Measurements from ENCODE around the gene IGFBP6. TPM values are rescaled to one million over a fixed set of nuclear protein-coding genes. Genes with fewer than 3 reads are reported as not detected.

The IGFBP6 gene
- total and polyA plus RNA-seq, 2 donors (not counting 1 experiment from before 2014, with no cell fraction given) = 0.30 TPM; not detected in 1

DNA sequence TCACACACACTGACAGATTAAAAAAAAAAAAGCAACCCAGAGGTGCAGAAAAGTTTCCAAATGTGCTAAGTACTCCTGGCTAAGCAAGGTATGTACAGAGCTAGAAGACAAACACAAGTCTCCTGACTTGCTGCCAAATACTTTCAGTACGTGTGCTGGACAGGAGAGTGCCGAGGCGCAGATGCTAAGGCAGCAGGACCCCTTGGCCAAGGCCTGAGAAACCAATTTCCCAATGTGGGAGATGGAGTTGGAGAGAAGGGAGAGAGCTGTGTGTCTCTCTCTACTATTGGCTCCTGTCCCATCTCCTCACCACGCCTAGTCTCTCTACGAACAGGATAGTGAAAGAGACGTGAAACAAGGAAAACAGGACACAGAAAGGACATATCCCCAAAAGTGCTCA lies 23.6 kb upstream of the IGFBP6 start:
- H3K9me3 Mint-ChIP-seq (ENCODE audit: insufficient read depth) = no peaks in the 10 kb centered on the region
- ATAC-seq (ENCODE audit: low read depth) (no peak), DNase-seq (no peak)
- TF ChIP-seq EZH2 (IDR thresholded peaks at IDR 0.05; ENCODE audit: borderline replicate concordance, insufficient read depth, low read depth, low read length, poor library complexity, severe bottlenecking) (no peak), CTCF (IDR thresholded peaks at IDR 0.05) (no peak)
- no peak overlapping the region for H3K4me3 Mint-ChIP-seq
- H3K27me3 Mint-ChIP-seq = no peaks in the 10 kb centered on the region
- POLR2A ChIA-PET = interaction anchor here (1.1 kb wide), 1 partner anchor 20 kb away, joined by 11 read pairs; no protein-coding TSS in a partner anchor
- Histone ChIP-seq H3K79me2 (ENCODE audit: control insufficient read depth, insufficient read depth, low read length) (peaks cover 24% of the 10 kb centered on the region), H3K9ac (ENCODE audit: low read length) (no peak overlapping the region), H3K4me2 (replicated peaks; ENCODE audit: low read depth, low read length, poor library complexity, severe bottlenecking) (no peak overlapping the region), H4K20me1 (ENCODE audit: control insufficient read depth, insufficient read depth, low read length, poor library complexity, severe bottlenecking) (peaks cover 33% of the 10 kb centered on the region), H3K9me3 (ENCODE audit: control extremely low read depth in 1 of 3, control insufficient read depth in 2 of 3, insufficient read depth in 1 of 3, low read length in 2 of 3) (no peaks in the 10 kb centered on the region), H3K36me3 (replicated peaks in 1 of 2; ENCODE audit: control extremely low read depth in 1 of 2, control insufficient read depth in 1 of 2, extremely low read depth in 1 of 2, insufficient read depth in 2 of 2, low read length in 1 of 2) (peaks cover 0 to 68% of the 10 kb centered on the region in 2 experiments), H3K27me3 (replicated peaks in 1 of 4; ENCODE audit: control extremely low read depth in 1 of 4, control insufficient read depth in 3 of 4, insufficient read depth in 4 of 4, low read length in 3 of 4) (no peaks in the 10 kb centered on the region), H3K4me1 (ENCODE audit: control insufficient read depth in 2 of 2, insufficient read depth in 2 of 2, low read length in 2 of 2) (peaks cover 12 to 33% of the 10 kb centered on the region in 2 donors), H3K27ac (ENCODE audit: low read length in 2 of 2) (no peak overlapping the region), H3K4me3 (ENCODE audit: control extremely low read depth in 1 of 5, extremely low read depth in 1 of 5, insufficient read depth in 1 of 5, low read depth in 2 of 5, low read length in 4 of 5) (no peak overlapping the region), H2AFZ (ENCODE audit: insufficient read depth, low read depth, low read length, poor library complexity, severe bottlenecking) (no peak overlapping the region)
- peaks cover 39% of the 10 kb centered on the region for H3K4me1 Mint-ChIP-seq
- H3K27ac Mint-ChIP-seq = no peak overlapping the region
- CTCF ChIA-PET = interaction anchor here (14.1 kb wide), 1 partner anchor 24 kb away, joined by 344 read pairs; the partner anchor contains the start of genes IGFBP6 and SOAT2
- intact Hi-C loops (cut with micrococcal nuclease) = loop anchor here (10.0 kb wide), 1 partner anchor 251 kb away; the partner anchor contains the start of gene AAAS
- WGBS (ENCODE audit: insufficient coverage) = 100% methylated on average over 2 of the region's 6 CpGs

DNA sequence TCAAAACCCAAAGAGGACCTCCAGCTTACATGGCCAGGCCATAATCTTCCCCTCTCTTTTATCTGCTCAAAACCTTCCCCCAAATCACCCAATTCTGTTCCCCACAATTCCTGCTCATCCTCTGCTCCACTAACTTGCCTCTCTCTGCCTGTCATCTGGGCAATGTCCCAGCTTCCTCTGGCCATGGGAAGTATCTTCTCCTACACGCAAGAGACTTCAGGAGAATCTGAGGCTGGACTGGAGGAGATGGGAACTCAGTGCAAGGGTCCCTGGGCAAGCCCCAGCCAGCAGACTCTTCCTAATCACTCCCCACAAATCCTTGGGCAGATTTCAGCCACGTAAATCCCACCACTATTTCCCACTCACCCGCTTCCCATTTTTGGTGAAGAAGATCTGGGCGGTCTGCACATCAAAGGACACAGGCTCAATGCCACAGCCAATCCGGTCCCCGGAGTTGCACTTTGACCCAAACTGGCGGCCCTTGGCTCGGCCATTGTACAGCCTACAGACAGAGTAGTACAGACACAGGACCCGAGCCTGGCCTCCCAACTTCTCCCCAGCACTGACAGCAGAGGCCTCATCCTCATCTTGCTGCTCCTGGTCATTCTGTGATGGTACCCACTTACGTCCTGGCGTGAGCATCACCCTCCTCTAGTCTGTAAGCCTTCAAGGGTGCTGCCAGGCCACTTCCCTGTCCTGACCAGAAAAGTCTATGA lies 23.0 kb upstream of the IGFBP6 start:
- Histone ChIP-seq H3K27me3 (replicated peaks in 1 of 4; ENCODE audit: control extremely low read depth in 1 of 4, control insufficient read depth in 3 of 4, insufficient read depth in 4 of 4, low read length in 3 of 4) (no peaks in the 10 kb centered on the region), H3K9ac (ENCODE audit: low read length) (no peak overlapping the region), H3K4me1 (ENCODE audit: control insufficient read depth in 2 of 2, insufficient read depth in 2 of 2, low read length in 2 of 2) (peaks cover 12 to 33% of the 10 kb centered on the region in 2 donors), H3K36me3 (replicated peaks in 1 of 2; ENCODE audit: control extremely low read depth in 1 of 2, control insufficient read depth in 1 of 2, extremely low read depth in 1 of 2, insufficient read depth in 2 of 2, low read length in 1 of 2) (peaks cover 0 to 62% of the 10 kb centered on the region in 2 experiments), H2AFZ (ENCODE audit: insufficient read depth, low read depth, low read length, poor library complexity, severe bottlenecking) (no peak overlapping the region), H3K4me2 (replicated peaks; ENCODE audit: low read depth, low read length, poor library complexity, severe bottlenecking) (no peak overlapping the region), H3K4me3 (ENCODE audit: control extremely low read depth in 1 of 5, extremely low read depth in 1 of 5, insufficient read depth in 1 of 5, low read depth in 2 of 5, low read length in 4 of 5) (no peak overlapping the region), H3K9me3 (ENCODE audit: control extremely low read depth in 1 of 3, control insufficient read depth in 2 of 3, insufficient read depth in 1 of 3, low read length in 2 of 3) (no peaks in the 10 kb centered on the region), H3K79me2 (ENCODE audit: control insufficient read depth, insufficient read depth, low read length) (peaks cover 26% of the 10 kb centered on the region), H3K27ac (ENCODE audit: low read length in 2 of 2) (no peak overlapping the region), H4K20me1 (ENCODE audit: control insufficient read depth, insufficient read depth, low read length, poor library complexity, severe bottlenecking) (peaks cover 31% of the 10 kb centered on the region)
- TF ChIP-seq EZH2 (IDR thresholded peaks at IDR 0.05; ENCODE audit: borderline replicate concordance, insufficient read depth, low read depth, low read length, poor library complexity, severe bottlenecking) (no peak), CTCF (IDR thresholded peaks at IDR 0.05) (no peak)
- no peaks in the 10 kb centered on the region for H3K27me3 Mint-ChIP-seq
- H3K4me1 Mint-ChIP-seq = peaks cover 42% of the 10 kb centered on the region
- CTCF ChIA-PET = interaction anchor here (14.1 kb wide), 1 partner anchor 24 kb away, joined by 344 read pairs; the partner anchor contains the start of genes IGFBP6 and SOAT2
- H3K27ac Mint-ChIP-seq = no peak overlapping the region
- POLR2A ChIA-PET = no interaction called here
- H3K4me3 Mint-ChIP-seq = no peak overlapping the region
- DNase-seq (no peak), ATAC-seq (ENCODE audit: low read depth) (no peak)
- no peaks in the 10 kb centered on the region for H3K9me3 Mint-ChIP-seq (ENCODE audit: insufficient read depth)
- WGBS (ENCODE audit: insufficient coverage) = over 99% methylated on average over 11 of the region's 11 CpGs
- intact Hi-C loops (cut with micrococcal nuclease) = loop anchor here (10.0 kb wide), 1 partner anchor 250 kb away; the partner anchor contains the start of gene AAAS

Data from B cell (primary cell).